C4-2B (cell line): Measurements from ENCODE around the gene GORASP2.

Experiments
- H3K27ac ChIP-seq: fragments of 450-650 bp; 2 replicates; pipeline ENCODE4 v1.5.1; 2017
- CTCF ChIP-seq: fragments of 450-650 bp; conservative IDR thresholded peaks from 2 replicates; pipeline ENCODE4 v1.5.1; 2017; ENCODE audit warnings: mild to moderate bottlenecking
- ZFX ChIP-seq: fragments of 450-650 bp; IDR thresholded peaks from 2 replicates; pipeline ENCODE4 v1.6.1; 2017

GORASP2 gene

GRCh38 chr2:170950221-170950761 lies 21.2 kb downstream of the GORASP2 start:
- no peak overlapping the region for H3K27ac ChIP-seq
- TF ChIP-seq ZFX (no peak), CTCF (no peak)

GRCh38 chr2:170953941-170954340 lies 24.9 kb downstream of the GORASP2 start:
- TF ChIP-seq ZFX, result no peak
- TF ChIP-seq CTCF, result no peak
- H3K27ac ChIP-seq, result no peak overlapping the region

GRCh38 chr2:170963386-170963785 lies 34.3 kb downstream of the GORASP2 start:
- no peak overlapping the region for H3K27ac ChIP-seq
- TF ChIP-seq ZFX, result no peak
- no peak for TF ChIP-seq CTCF

- no peak overlapping the region for H3K27ac ChIP-seq
These were observed 36.6 kb downstream of the GORASP2 start for GRCh38 chr2:170965446-170966225.

GRCh38 chr2:170966648-170967396 lies 37.8 kb downstream of the GORASP2 start:
- TF ChIP-seq CTCF (peak; percentile 54), ZFX (no peak)
- no peak overlapping the region for H3K27ac ChIP-seq

More at GRCh38 chr2:170965446-170966225, 36.6 kb downstream of the GORASP2 start:
- no peak for TF ChIP-seq CTCF
- TF ChIP-seq ZFX, result no peak

- H3K27ac ChIP-seq, result no peak overlapping the region
- TF ChIP-seq ZFX (no peak), CTCF (no peak)
These were observed 38.5 kb downstream of the GORASP2 start for GRCh38 chr2:170967553-170967952.
